ENCODE measurements around the gene MORN5.

- TF ChIP-seq CTCF (IDR thresholded peaks at IDR 0.05) (no peak), POLR2A (IDR thresholded peaks at IDR 0.05) (no peak)
These were observed 35.2 kb upstream of the MORN5 start for GRCh38 chr9:122124528-122124927.

All from tibial nerve (tissue), 3 donors.